ENCODE data around the gene ENOX1.

- no peak for TF ChIP-seq SMC3 (IDR thresholded peaks at IDR 0.05)
- TF ChIP-seq BHLHE40 (IDR thresholded peaks at IDR 0.05; ENCODE audit: low read depth, low read length) = no peak
Measured at GRCh38 chr13:43222086-43222485, 564.7 kb downstream of the ENOX1 start.
